Upper lobe of left lung (tissue), 6 donors: Measurements from ENCODE around the gene ARFRP1. TPM values are rescaled to one million over a fixed set of nuclear protein-coding genes. Genes with fewer than 3 reads are reported as not detected.
A peak's percentile ranks its signal among the peaks of the same experiment; 100 is the strongest.

Experiments used
- ATAC-seq, 2 donors: fragments of 200-7000 bp; cut with Tn5 transposase; one replicate each; pipeline ENCODE4 v1.9.1; 2022; ENCODE audit warnings: mild to moderate bottlenecking in 2 of 2, moderate library complexity in 2 of 2; ENCODE audit not compliant: low FRiP score in 2 of 2
- DNase-seq, 2 donors: peaks; one replicate each; pipeline ENCODE4 v3.0.0-alpha.2; 2019 to 2020
- H3K27ac ChIP-seq, 4 donors: fragments of 200-600 bp; sonication (generic); one replicate each; pipeline ENCODE4 v1.5.1; 2016 to 2019
- H3K27me3 ChIP-seq, 4 donors: fragments of 200-600 bp; sonication (generic); one replicate each; pipeline ENCODE4 v1.5.1; 2017 to 2019
- H3K36me3 ChIP-seq, 4 donors: fragments of 200-600 bp; sonication (generic); one replicate each; pipeline ENCODE4 v1.5.1; 2016 to 2019
- H3K4me1 ChIP-seq, 4 donors: fragments of 200-600 bp; sonication (generic); one replicate each; pipeline ENCODE4 v1.5.1; 2018 to 2019
- H3K4me3 ChIP-seq, 4 donors: fragments of 200-600 bp; sonication (generic); one replicate each; pipeline ENCODE4 v1.5.1; 2017 to 2019; ENCODE audit warnings: mild to moderate bottlenecking in 2 of 4, moderate library complexity in 1 of 4
- H3K9me3 ChIP-seq, 4 donors: fragments of 200-600 bp; sonication (generic); one replicate each; pipeline ENCODE4 v1.5.1; 2018 to 2019
- EP300 ChIP-seq, 4 donors: sonication (generic); formaldehyde crosslinking; IDR thresholded peaks; one replicate each; pipeline ENCODE4 v1.5.1; 2017; ENCODE audit warnings: antibody characterized with exemption in 4 of 4, control low read depth in 2 of 4
- POLR2A ChIP-seq, 4 donors: fragments of 450-650 bp; IDR thresholded peaks; one replicate each; pipeline ENCODE4 v1.5.1; 2016 to 2017; ENCODE audit warnings: antibody characterized with exemption in 4 of 4, mild to moderate bottlenecking in 2 of 4
- POLR2AphosphoS5 ChIP-seq, 2 donors: sonication (generic); formaldehyde crosslinking; IDR thresholded peaks; one replicate each; pipeline ENCODE4 v1.5.1; 2017; ENCODE audit warnings: antibody characterized with exemption in 2 of 2
- WGBS, 2 donors: methylation state at CpG; one replicate each; pipeline ENCODE4 v1.1.5; 2017 to 2018; 5-methylcytosine and 5-hydroxymethylcytosine counted together
- total RNA-seq, 6 donors: library from RNA; depleted of rRNA in 4 of 6; stranded (reverse); fragments of >200 nt in 4 of 6; gene quantifications; one replicate each; pipeline versions ENCODE4 v1.1.0 to v1.2.1, GENCODE V29; 2016 to 2021
- TF ChIP-seq, protein P1 (sequence below), 6 experiments: fragments of 450-650 bp in 4 of 6; fragments of 200-600 bp in 2 of 6; sonication (generic) in 2 of 6; IDR thresholded peaks; one replicate each; pipeline ENCODE4 v1.5.1; 2016 to 2019; ENCODE audit warnings: antibody characterized with exemption in 6 of 6
- donor health status: DM: no; HTN: no; CAD: no; lungs with moderate emphysema.
- donor health status: DM: no; HTN: yes; CAD: no; lungs with severe emphysema.

The ARFRP1 gene
- total RNA-seq, 6 donors from 2014 or later, result 26.8 to 56.4 (median 46.3) TPM

DNA sequence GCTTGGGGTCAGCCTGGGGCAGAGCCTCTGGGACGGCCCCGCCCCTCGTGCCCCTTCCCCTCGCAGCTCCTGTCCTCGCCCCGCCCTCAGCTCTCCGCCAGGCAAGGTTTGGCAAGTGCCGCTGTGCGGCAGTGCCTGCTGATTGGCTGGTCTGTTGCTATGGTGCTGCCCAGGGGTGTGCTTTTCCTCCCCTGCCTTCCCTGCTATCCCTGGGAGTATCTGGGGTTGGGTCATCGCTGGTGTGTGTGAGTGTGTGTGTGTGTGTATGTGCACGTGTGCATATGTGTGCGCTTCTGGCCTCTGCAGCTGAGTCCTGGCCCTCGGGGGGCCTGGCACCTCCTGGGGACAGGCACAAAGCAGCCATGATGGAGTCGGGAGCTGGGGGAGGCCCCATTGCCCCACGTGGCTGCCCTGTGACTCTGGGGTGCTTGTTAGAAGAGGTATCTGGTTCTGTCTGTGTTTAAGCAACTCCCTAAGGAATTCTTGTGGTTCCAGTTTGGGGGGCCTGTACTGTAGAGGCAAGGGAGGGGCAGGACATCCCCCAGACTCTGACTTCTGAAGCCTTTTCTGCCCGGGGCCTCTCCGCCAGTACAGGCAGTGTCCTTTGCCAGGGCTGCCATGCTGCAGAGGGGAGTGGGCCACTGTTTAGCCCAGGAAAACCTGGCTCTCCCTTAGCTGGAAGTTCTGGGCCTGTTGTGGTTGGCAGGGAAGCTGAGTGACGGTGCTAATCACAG, 42.7 kb downstream of the ARFRP1 start:
- TF ChIP-seq POLR2AphosphoS5 (IDR thresholded peaks at IDR 0.05) (no peak), POLR2A (IDR thresholded peaks at IDR 0.05) (no peak), EP300 (IDR thresholded peaks at IDR 0.05) (no peak)
- TF ChIP-seq, protein P1, sequence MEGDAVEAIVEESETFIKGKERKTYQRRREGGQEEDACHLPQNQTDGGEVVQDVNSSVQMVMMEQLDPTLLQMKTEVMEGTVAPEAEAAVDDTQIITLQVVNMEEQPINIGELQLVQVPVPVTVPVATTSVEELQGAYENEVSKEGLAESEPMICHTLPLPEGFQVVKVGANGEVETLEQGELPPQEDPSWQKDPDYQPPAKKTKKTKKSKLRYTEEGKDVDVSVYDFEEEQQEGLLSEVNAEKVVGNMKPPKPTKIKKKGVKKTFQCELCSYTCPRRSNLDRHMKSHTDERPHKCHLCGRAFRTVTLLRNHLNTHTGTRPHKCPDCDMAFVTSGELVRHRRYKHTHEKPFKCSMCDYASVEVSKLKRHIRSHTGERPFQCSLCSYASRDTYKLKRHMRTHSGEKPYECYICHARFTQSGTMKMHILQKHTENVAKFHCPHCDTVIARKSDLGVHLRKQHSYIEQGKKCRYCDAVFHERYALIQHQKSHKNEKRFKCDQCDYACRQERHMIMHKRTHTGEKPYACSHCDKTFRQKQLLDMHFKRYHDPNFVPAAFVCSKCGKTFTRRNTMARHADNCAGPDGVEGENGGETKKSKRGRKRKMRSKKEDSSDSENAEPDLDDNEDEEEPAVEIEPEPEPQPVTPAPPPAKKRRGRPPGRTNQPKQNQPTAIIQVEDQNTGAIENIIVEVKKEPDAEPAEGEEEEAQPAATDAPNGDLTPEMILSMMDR (IDR thresholded peaks at IDR 0.05), result no peak
- peak in 1 of 2 donors; percentile 64 for DNase-seq
- peaks cover 6 to 83% (median 64%) of the 10 kb centered on the region in 4 donors for H3K36me3 ChIP-seq
- 80 to 86% methylated on average over 7 to 18 of the region's 18 CpGs for WGBS, 2 donors
- no peak overlapping the region for H3K27ac ChIP-seq
- H3K4me1 ChIP-seq, result no peaks in the 10 kb centered on the region
- H3K27me3 ChIP-seq, result no peaks in the 10 kb centered on the region
- no peak overlapping the region for H3K4me3 ChIP-seq
- ATAC-seq, result no peak
- no peaks in the 10 kb centered on the region for H3K9me3 ChIP-seq

DNA sequence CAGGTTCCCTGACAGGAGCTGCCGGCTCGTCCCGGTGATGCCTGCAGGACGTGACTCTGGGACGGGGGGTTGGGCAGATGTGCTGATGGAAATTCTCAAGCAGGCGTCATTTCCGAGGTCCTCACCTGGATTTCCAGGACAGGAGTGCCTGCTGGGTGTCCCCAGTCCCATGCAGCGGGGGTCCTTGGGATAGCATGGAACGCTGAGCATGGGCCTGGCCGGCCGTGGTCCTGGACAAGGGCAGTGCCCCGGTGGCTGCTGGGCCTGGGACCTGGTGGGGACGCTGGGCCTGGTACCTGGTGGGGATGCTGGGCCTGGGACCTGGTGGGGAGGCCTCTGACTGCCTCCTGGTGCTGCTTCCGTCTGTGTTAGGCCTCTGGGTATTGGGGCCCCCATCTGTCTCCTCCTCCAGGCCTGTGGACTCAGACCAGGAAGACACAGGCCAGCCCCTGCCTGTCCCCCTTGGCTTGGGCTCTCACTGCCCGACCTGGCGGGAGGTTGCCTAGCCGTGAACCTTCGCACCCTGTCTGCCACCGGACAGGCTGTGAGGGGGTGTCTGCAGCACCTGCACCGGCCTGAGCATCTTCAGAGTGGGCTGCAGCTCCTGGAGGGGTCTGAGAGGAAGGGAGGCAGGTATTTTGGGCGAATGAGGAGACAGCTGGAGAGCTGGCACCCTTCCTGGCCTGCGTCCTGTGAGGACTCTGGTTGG, 43.5 kb downstream of the ARFRP1 start:
- H3K36me3 ChIP-seq, result peaks cover 6 to 83% (median 64%) of the 10 kb centered on the region in 4 donors
- 88 to 90% methylated on average over 6 to 15 of the region's 22 CpGs for WGBS, 2 donors

GRCh38 chr20:63663332-63664066, 44.3 kb downstream of the ARFRP1 start:
- WGBS, 2 donors, result 94 to 96% methylated on average over 18 to 25 of the region's 26 CpGs
- no peak for ATAC-seq
- no peak overlapping the region for H3K27ac ChIP-seq
- no peaks in the 10 kb centered on the region for H3K27me3 ChIP-seq
- no peaks in the 10 kb centered on the region for H3K9me3 ChIP-seq
- peak in 1 of 2 donors; percentile 72 for DNase-seq
- H3K4me3 ChIP-seq, result no peak overlapping the region
- peaks cover 6 to 77% (median 58%) of the 10 kb centered on the region in 4 donors for H3K36me3 ChIP-seq
- TF ChIP-seq POLR2A (IDR thresholded peaks at IDR 0.05) (no peak), EP300 (IDR thresholded peaks at IDR 0.05) (no peak), POLR2AphosphoS5 (IDR thresholded peaks at IDR 0.05) (no peak)
- TF ChIP-seq, protein P1 (IDR thresholded peaks at IDR 0.05), result no peak
- peaks cover 11 to 13% (median 12%) of the 10 kb centered on the region in 4 donors for H3K4me1 ChIP-seq

More for the DNA sequence above, 43.5 kb downstream of the ARFRP1 start:
- DNase-seq, result peak in 1 of 2 donors; percentile 68
- no peak overlapping the region for H3K27ac ChIP-seq
- H3K9me3 ChIP-seq, result no peaks in the 10 kb centered on the region
- ATAC-seq, result no peak
- no peaks in the 10 kb centered on the region for H3K27me3 ChIP-seq
- TF ChIP-seq POLR2AphosphoS5 (IDR thresholded peaks at IDR 0.05) (no peak), POLR2A (IDR thresholded peaks at IDR 0.05) (no peak), EP300 (IDR thresholded peaks at IDR 0.05) (no peak)
- TF ChIP-seq, protein P1 (IDR thresholded peaks at IDR 0.05), result no peak
- H3K4me1 ChIP-seq, result peaks cover 5 to 7% (median 5%) of the 10 kb centered on the region in 4 donors
- H3K4me3 ChIP-seq, result no peak overlapping the region

GRCh38 chr20:63662813-63663189, 45.0 kb downstream of the ARFRP1 start:
- no peaks in the 10 kb centered on the region for H3K9me3 ChIP-seq
- peaks cover 6 to 70% (median 51%) of the 10 kb centered on the region in 4 donors for H3K36me3 ChIP-seq
- WGBS, 2 donors, result 95 to 97% methylated on average over 6 to 9 of the region's 9 CpGs
- peaks cover 13 to 15% (median 15%) of the 10 kb centered on the region in 4 donors for H3K4me1 ChIP-seq
- TF ChIP-seq, protein P1 (IDR thresholded peaks at IDR 0.05), result no peak
- TF ChIP-seq EP300 (IDR thresholded peaks at IDR 0.05) (no peak), POLR2AphosphoS5 (IDR thresholded peaks at IDR 0.05) (no peak), POLR2A (IDR thresholded peaks at IDR 0.05) (no peak)
- ATAC-seq (no peak), DNase-seq (no peak)
- H3K27ac ChIP-seq, result no peak overlapping the region
- H3K4me3 ChIP-seq, result no peak overlapping the region
- H3K27me3 ChIP-seq, result no peaks in the 10 kb centered on the region
